Fibroblast of pulmonary artery (primary cell): ENCODE measurements around the gene PMEPA1.

ENCODE experiments used
- DNase-seq: peaks from one replicate; pipeline ENCODE4 v3.0.0-alpha.2; 2010; ENCODE audit warnings: low read depth
- H3K4me3 ChIP-seq: replicated peaks from 2 replicates; pipeline ENCODE4 v1.5.1; 2011; ENCODE audit warnings: low read depth, mild to moderate bottlenecking, control low read depth, low read length, moderate library complexity
- TF ChIP-seq, protein P1 (sequence below): IDR thresholded peaks from 2 replicates; pipeline ENCODE4 v1.5.1; 2011; ENCODE audit warnings: mild to moderate bottlenecking, control low read depth, low read length, inconsistent platforms; ENCODE audit errors: missing control alignments

The PMEPA1 gene

DNA sequence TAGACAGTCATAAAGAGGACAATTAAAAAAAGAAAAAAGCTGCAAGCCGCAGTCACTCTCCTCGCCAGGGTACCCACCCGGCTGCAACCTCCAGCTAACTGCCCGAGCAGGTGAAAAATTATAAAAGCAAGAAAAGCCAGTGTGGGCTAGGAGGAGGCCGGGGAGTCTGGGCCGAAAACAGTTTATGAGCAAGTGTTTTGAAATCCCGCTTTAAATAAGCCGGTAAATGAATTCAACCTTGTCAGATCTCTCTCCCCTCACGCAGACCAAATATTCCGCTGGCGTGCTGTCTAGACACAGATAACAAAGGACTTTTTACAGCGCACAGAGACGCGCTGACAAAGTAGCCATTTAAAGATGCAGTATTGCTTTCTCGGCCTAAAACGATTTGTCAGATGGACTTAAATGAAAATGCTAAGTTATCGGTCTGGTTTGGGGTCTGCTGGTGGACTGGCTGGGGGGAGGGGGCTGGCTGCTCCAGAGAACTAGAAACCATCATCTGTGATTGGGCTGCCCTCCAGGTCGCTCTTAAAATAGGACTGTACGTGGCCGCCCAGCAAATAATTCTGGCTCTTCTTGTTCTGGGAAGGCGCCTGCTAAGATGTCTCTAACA is 24.6 kb downstream of the PMEPA1 start:
- TF ChIP-seq, protein P1, sequence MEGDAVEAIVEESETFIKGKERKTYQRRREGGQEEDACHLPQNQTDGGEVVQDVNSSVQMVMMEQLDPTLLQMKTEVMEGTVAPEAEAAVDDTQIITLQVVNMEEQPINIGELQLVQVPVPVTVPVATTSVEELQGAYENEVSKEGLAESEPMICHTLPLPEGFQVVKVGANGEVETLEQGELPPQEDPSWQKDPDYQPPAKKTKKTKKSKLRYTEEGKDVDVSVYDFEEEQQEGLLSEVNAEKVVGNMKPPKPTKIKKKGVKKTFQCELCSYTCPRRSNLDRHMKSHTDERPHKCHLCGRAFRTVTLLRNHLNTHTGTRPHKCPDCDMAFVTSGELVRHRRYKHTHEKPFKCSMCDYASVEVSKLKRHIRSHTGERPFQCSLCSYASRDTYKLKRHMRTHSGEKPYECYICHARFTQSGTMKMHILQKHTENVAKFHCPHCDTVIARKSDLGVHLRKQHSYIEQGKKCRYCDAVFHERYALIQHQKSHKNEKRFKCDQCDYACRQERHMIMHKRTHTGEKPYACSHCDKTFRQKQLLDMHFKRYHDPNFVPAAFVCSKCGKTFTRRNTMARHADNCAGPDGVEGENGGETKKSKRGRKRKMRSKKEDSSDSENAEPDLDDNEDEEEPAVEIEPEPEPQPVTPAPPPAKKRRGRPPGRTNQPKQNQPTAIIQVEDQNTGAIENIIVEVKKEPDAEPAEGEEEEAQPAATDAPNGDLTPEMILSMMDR: no peak
- no peak for DNase-seq

DNA sequence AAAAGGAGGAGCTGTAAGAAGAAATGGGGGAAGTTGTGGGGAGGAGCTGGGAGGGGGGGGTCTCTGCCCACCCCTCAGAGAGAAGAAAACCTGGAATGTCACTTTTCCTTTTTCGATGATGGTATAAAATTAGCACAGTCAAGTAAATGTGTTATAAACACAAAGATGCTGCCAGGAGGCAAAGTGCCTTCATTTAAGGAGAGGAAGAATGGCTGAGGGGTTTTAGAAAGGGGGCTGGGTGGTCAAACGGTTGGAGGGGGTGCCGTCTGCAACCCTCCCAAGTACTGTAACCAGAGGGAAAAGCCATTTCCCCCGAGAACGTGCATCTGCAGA is 25.0 kb downstream of the PMEPA1 start:
- H3K4me3 ChIP-seq: no peak overlapping the region
- no peak for DNase-seq
- TF ChIP-seq, protein P1: no peak

More for the DNA sequence above, 24.6 kb downstream of the PMEPA1 start:
- H3K4me3 ChIP-seq: no peak overlapping the region

DNA sequence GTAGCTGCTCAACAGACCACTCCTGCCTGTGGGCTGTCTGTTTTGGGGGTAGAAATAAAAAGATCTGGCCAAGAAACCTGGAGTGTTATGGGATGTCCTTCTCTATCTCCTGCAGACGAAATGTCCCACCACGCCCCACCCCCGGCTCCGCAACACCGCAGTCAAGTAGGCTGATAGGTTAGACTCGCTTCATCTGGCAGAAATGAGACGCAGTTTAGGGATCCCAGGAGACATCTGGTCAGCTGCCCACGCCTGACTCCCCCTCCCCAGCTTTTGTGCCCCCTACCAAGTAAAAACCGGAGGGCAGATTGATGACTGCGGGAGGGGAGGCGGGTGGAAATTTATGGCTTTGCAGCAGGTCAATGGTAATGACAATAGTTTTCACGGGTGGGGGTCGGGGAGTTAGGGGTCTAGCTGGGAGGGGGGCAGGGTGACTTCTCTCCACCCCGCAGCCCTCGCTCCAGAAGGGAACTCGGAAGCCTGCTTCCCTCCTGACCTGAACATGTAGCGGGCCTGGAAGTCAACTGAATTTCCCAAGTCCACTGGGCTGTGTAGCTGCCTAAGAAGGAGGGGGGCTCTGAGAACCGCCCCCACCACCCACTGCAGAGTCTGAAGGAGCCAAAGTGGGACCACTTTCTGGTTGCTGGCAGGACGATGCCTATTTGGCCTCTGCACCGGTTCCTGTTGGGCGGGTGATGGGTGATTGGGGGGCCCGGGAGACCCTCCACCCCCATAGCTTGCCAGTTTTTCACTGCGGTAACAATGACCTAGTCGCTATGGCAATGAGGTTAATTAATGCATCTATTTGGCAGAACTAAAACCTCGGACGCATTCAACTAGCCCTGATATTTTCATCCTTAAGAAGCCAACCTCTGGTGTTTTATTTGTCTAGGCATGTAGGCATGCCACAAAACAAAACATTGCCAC is 25.7 kb downstream of the PMEPA1 start:
- DNase-seq: no peak
- TF ChIP-seq, protein P1: no peak
- no peak overlapping the region for H3K4me3 ChIP-seq

DNA sequence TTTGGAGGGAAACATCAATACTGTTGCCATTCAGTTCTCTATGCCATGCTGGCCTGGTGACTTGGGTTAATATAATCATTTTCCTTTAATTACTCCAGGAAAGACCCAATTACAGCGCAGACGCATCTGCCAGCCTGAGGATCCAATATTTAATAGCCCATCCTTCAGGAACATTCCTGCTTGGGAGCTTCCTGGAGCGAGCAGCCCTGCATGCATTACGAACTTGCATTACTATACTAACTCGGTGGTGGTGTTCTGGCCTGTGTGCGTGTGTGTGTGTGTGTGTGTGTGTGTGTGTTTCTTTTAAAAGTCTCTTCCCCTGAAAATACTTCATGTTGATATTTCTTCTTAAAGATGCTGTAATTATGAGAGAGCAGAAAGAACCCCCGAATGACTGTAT is 26.5 kb downstream of the PMEPA1 start:
- H3K4me3 ChIP-seq: no peak overlapping the region
- DNase-seq: no peak
- TF ChIP-seq, protein P1: no peak

DNA sequence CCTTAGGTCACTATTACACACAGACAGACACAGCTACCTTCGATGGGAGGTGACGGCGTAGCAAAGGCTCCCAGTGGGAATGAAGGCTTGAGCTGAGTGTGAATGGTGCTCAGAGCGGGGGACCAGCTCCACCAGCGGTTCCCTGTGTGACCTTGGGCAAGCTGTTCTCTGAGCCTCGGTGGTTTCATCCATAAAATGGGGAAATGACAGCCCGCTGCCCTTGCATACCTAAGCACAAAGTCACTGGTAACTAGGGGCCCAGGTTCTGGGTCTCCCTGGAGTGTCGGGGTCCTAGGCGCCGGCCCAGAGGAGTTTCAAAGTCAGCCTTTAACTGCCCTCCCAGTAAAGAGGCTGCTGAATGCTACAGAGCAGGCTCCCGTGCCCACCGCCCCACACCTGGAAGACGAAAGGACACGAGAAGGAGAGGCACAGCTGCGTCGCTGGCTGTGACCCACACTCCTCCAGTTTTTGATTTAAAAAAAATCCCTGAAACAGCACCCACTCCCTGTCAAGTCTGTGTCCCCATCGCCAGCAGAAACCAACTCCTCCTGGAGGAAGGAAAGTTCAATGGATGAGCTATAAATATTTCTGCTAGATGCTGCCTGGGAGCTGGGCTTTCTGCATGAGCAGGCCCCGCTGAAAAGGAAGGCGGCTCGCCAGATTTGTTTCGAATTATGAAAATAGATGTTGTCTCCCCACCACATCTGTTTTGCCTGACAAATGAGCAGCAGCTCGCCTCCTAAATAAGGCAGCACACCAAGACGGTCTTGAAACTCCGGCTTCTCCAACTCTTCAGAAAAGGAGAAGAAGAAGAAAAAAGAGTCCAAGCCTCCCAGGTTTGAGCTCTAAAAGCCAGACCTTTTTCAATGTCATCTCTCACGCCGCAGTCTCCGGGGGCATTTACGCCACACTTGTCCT is 27.4 kb downstream of the PMEPA1 start:
- no peak for DNase-seq
- TF ChIP-seq, protein P1: no peak
- H3K4me3 ChIP-seq: no peak overlapping the region

DNA sequence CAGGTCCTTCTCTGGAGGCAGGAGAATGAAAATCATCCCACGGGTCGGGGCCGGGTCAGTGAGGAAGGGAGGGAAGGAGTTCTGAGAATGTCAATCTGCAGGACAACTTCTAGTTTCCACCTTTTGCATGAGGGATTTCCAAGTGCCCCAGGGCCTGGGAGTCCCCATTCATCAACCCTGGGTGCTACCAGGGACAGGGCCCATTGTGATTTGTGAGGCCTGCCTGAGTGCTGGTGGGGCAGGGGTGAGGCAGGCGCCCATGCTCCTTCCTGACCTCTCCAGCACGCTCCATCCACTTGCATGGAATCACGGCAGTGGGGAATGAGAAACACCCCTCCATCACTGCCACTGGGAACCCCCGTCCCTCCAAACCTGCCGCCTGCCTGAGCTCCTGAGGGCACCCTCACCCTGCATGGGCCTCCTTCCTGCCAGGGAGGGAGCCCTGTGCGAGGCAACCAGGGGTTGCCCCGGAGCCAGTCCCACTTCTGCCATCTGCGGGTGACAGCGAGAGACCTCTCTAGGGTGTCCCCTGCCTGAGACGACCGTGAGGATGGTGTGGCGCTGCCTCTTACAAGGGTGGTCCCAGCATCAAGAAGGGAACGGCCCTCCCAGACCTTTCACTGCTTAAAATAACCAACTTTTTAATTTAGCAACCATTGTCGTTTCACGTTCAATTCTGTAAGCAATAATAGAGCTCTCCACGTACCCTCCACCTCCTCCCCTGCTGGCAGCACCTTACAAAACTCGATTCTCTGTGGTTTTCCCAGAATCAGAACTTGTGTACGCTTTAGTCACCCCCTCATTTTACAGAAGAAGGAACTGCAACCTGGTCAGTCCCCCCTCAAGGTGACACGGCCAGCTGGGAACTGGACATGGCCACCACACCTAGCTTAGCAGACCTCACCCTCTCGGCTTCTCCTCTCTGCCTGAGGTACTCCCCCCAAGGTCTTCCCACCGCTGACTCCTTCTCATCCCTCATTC is 28.6 kb downstream of the PMEPA1 start:
- H3K4me3 ChIP-seq: no peak overlapping the region
- no peak for DNase-seq
- TF ChIP-seq, protein P1: no peak
